ENCODE data around the gene PELI2. TPM values are rescaled to one million over a fixed set of nuclear protein-coding genes. Genes with fewer than 3 reads are reported as not detected.

PELI2 gene
- total RNA-seq, 4 donors from 2014 or later: 2.5 to 5.8 (median 4.2) TPM

DNA sequence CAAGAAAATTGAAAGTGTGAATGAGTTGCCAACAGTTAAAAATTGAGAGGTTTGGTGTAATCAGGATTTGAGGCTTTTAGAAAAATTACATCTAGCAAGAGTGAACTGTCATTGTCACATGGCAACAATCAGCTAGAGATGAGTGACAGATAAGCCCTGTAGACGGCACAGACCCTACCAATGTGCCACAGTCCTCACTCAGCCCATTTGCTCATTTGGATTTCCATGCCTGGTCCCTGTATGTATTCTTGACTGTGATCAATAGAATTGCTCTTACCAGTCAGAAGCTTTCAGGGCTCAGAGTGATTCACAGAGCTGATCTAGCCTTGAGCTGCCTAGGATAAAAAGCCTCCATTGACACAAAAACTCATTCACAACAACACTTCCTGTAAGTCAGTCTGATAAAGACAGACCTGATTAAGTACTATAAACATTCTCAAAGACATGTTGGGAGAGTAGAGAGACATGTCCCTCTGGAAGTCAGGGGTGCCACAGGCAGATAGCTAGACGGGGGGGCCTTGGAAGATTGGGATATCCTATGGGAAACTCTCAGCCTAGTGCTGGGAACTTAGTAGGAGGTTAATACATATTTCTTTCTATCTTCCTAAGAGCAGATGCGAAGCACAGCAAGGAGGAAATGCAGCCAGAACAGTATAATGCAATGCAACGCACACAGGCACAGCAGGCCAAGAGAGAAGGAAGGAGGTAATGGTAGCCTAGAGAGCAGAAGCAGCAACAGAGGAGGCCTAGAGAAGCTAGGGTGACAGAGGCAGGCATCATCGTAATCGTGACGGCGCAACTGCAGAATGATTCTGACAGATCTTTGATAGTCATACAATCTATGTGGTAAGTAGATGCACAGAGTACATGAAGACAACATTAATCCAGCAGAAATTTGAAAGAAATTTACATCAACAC lies 2.0 kb upstream of the PELI2 start:
- H3K36me3 ChIP-seq: no peaks in the 10 kb centered on the region
- TF ChIP-seq, protein P1, sequence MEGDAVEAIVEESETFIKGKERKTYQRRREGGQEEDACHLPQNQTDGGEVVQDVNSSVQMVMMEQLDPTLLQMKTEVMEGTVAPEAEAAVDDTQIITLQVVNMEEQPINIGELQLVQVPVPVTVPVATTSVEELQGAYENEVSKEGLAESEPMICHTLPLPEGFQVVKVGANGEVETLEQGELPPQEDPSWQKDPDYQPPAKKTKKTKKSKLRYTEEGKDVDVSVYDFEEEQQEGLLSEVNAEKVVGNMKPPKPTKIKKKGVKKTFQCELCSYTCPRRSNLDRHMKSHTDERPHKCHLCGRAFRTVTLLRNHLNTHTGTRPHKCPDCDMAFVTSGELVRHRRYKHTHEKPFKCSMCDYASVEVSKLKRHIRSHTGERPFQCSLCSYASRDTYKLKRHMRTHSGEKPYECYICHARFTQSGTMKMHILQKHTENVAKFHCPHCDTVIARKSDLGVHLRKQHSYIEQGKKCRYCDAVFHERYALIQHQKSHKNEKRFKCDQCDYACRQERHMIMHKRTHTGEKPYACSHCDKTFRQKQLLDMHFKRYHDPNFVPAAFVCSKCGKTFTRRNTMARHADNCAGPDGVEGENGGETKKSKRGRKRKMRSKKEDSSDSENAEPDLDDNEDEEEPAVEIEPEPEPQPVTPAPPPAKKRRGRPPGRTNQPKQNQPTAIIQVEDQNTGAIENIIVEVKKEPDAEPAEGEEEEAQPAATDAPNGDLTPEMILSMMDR (IDR thresholded peaks at IDR 0.05 in 4 of 5, conservative IDR thresholded peaks at IDR 0.05 in 1 of 5): no peak
- no peak for TF ChIP-seq POLR2A (IDR thresholded peaks at IDR 0.05)
- peak overlapping the region in 1 of 4 donors; percentile 83 for H3K27ac ChIP-seq
- in situ Hi-C loops (cut with MboI; ENCODE audit: low sequenced_read_pairs in 4 of 4): no loop called here
- no peaks in the 10 kb centered on the region for H3K27me3 ChIP-seq
- no peak for DNase-seq
- intact Hi-C loops (cut with DNase I; ENCODE audit: low total_unique reads): loop anchor here (5.0 kb wide), 2 partner anchors 81 to 409 kb away; no protein-coding TSS in a partner anchor
- H3K4me1 ChIP-seq: peaks cover 8 to 11% of the 10 kb centered on the region in 2 donors
- H3K4me3 ChIP-seq: no peak overlapping the region
- no peak for ATAC-seq
- no peaks in the 10 kb centered on the region for H3K9me3 ChIP-seq

DNA sequence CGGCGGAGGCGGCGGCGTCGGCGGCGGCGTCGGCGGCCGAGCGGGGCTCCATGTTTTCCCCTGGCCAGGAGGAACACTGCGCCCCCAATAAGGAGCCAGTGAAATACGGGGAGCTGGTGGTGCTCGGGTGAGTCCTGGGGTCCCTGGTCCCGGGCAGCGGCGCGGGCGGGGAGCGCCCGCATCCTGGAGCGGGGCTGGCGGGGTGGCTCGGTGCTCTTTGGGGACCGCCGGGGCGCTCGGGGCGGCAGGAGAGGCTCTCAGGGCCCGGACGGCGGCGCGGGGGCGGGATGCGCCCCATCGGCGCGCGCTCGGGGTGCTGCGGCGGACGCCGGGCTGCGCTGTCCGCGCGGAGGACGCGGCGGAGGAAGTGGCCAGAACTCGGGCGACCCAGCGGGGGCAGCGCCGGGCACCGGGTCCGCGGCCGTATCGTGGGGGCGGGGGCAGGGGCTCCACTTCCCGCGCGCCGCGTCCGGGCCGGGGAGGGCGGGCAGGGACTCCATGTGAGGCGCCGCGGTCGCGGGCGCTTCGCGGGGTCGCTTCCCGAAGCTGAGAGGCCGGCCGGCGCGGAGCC lies 485 bp downstream of the PELI2 start:
- peak; percentile 36 to 39 for ATAC-seq
- no peak for TF ChIP-seq POLR2A (IDR thresholded peaks at IDR 0.05)
- TF ChIP-seq, protein P1 (IDR thresholded peaks at IDR 0.05 in 4 of 5, conservative IDR thresholded peaks at IDR 0.05 in 1 of 5): no peak
- DNase-seq: no peak
- in situ Hi-C loops (cut with MboI; ENCODE audit: low sequenced_read_pairs in 4 of 4) (no loop called here), intact Hi-C loops (cut with DNase I; ENCODE audit: low total_unique reads) (loop anchor here (2.0 to 5.0 kb wide), 3 partner anchors 79 to 411 kb away; no protein-coding TSS in a partner anchor)
- H3K27ac ChIP-seq: peak overlapping the region; percentile 75 to 87 (median 82)
- H3K36me3 ChIP-seq: no peaks in the 10 kb centered on the region
- peaks cover 11 to 12% of the 10 kb centered on the region in 2 donors for H3K4me1 ChIP-seq
- H3K9me3 ChIP-seq: no peaks in the 10 kb centered on the region
- H3K27me3 ChIP-seq: no peaks in the 10 kb centered on the region
- H3K4me3 ChIP-seq: peak overlapping the region; percentile 71 to 80 (median 76)

GRCh38 chr14:56119201-56119981 lies 1.2 kb downstream of the PELI2 start:
- in situ Hi-C loops (cut with MboI; ENCODE audit: low sequenced_read_pairs in 4 of 4): no loop called here

More at GRCh38 chr14:56119201-56119981, 1.2 kb downstream of the PELI2 start:
- Histone ChIP-seq H3K4me3 (peak overlapping the region; percentile 71 to 80 (median 76)), H3K36me3 (no peaks in the 10 kb centered on the region), H3K27ac (peak overlapping the region; percentile 75 to 87 (median 82)), H3K9me3 (no peaks in the 10 kb centered on the region), H3K4me1 (peaks cover 11 to 12% of the 10 kb centered on the region in 2 donors), H3K27me3 (no peaks in the 10 kb centered on the region)
- intact Hi-C loops (cut with DNase I; ENCODE audit: low total_unique reads): loop anchor here (2.0 to 5.0 kb wide), 3 partner anchors 78 to 412 kb away; no protein-coding TSS in a partner anchor
- TF ChIP-seq, protein P1 (IDR thresholded peaks at IDR 0.05 in 4 of 5, conservative IDR thresholded peaks at IDR 0.05 in 1 of 5): no peak
- no peak for TF ChIP-seq POLR2A (IDR thresholded peaks at IDR 0.05)
- DNase-seq (no peak), ATAC-seq (peak in 1 of 2 donors; percentile 11)
